A172 (cell line): ENCODE data around the gene TSR1. TPM values are rescaled to one million over a fixed set of nuclear protein-coding genes. Genes with fewer than 3 reads are reported as not detected.
A peak's percentile ranks its signal among the peaks of the same experiment; 100 is the strongest.

ENCODE experiments used
- DNase-seq: peaks from one replicate; pipeline ENCODE4 v3.0.0-alpha.2; 2015; ENCODE audit warnings: low spot score
- total RNA-seq: library from RNA; depleted of rRNA; stranded (reverse); fragments of >200 nt; shearing (Covaris generic); gene quantifications from 2 replicates; pipeline ENCODE4 v1.2.3, GENCODE V29; 2014; rRNA removed

TSR1 gene
- total RNA-seq, 1 experiment from 2014 or later, result 66.9 TPM

GRCh38 chr17:2282297-2282873 lies 53.9 kb downstream of the TSR1 start:
- DNase-seq, result peak; percentile 69

- DNase-seq, result no peak
Measured at GRCh38 chr17:2279707-2280106, 56.5 kb downstream of the TSR1 start.

GRCh38 chr17:2277429-2278170 lies 58.7 kb downstream of the TSR1 start:
- no peak for DNase-seq

GRCh38 chr17:2275722-2276121 lies 60.5 kb downstream of the TSR1 start:
- DNase-seq, result no peak

GRCh38 chr17:2274414-2274813 lies 61.8 kb downstream of the TSR1 start:
- DNase-seq, result no peak

Other genes with a start within 250 kb of the TSR1 start
- 15.1 and 21.4 TPM in 2 replicates for gene SMG6, start 32.7 kb downstream of the TSR1 start, total RNA-seq
- gene SRR, start 32.5 kb downstream of the TSR1 start, total RNA-seq, result 13.6 and 41.2 TPM in 2 replicates
- 15.7 and 23.3 TPM in 2 replicates for gene SGSM2, start 1.0 kb upstream of the TSR1 start, total RNA-seq
- gene MNT, start 64.6 kb upstream of the TSR1 start, total RNA-seq, result 4.3 and 9.1 TPM in 2 replicates
- 25.4 and 34.7 TPM in 2 replicates for gene METTL16, start 175.4 kb upstream of the TSR1 start, total RNA-seq